Fibroblast of skin of scalp (primary cell): ENCODE results near the gene DHRS1.
"Not testable (repeated sequence)": the region's sequence is repeated elsewhere in the genome, so short reads cannot be mapped to it uniquely, and the experiment has no call there.

Source experiments
- DNase-seq: peaks from one replicate; pipeline ENCODE4 v3.0.0-alpha.2; 2013

DHRS1 gene

GRCh38 chr14:24246765-24247212, 52.8 kb downstream of the DHRS1 start:
- no peak for DNase-seq

- DNase-seq = not testable (repeated sequence)
Observed at GRCh38 chr14:24245350-24245749, 54.2 kb downstream of the DHRS1 start.

GRCh38 chr14:24243336-24243836, 56.2 kb downstream of the DHRS1 start:
- no peak for DNase-seq

GRCh38 chr14:24241829-24242443, 57.6 kb downstream of the DHRS1 start:
- peak; percentile 92 for DNase-seq
